GM21367 (cell line): Measurements from ENCODE around the gene SCN4A.
"Not testable (repeated sequence)": the region's sequence is repeated elsewhere in the genome, so short reads cannot be mapped to it uniquely, and the experiment has no call there.

Experiments used
- ATAC-seq: cut with Tn5 transposase; IDR thresholded peaks from one replicate; pipeline ENCODE4 v1.9.1; 2021; ENCODE audit not compliant: unreplicated experiment

The SCN4A gene

DNA sequence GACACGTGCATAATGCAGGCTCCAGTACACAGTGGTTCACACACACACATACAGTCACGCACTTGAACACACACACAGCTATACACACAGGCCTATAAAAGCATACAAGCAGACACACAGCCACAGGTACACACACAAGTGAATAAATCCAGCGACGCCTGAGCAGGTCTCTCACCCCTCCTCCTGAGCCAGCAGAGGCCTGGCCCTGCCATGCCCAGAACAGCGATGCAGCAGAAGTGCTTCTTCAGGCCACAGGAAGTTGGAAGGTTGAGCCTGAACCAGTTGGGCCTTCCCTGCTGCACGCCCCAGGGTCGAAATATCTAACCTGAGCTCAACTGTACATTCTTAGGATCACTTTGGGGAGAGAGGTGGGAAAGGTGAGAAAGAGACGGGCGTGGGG lies 33.3 kb downstream of the SCN4A start:
- ATAC-seq, result no peak

DNA sequence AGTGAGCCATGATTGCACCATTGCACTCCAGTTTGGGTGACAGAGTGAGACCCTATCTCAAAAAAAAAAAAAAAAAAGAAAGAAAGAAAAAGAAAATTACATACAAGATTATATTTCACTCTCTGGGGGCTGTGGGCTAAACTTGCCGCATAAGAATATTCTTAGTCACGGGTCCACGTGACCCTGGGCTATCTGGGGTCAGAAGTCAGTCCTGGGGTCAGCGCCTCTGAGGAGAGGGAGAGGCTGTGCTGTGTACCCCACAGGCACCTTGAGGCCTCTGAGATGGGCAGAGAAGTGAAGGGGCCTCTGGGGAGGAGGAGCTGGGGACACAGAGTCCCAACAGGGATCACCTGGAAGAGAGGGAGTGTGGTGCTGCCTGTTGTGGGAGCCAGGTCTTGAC lies 34.8 kb downstream of the SCN4A start:
- no peak for ATAC-seq

DNA sequence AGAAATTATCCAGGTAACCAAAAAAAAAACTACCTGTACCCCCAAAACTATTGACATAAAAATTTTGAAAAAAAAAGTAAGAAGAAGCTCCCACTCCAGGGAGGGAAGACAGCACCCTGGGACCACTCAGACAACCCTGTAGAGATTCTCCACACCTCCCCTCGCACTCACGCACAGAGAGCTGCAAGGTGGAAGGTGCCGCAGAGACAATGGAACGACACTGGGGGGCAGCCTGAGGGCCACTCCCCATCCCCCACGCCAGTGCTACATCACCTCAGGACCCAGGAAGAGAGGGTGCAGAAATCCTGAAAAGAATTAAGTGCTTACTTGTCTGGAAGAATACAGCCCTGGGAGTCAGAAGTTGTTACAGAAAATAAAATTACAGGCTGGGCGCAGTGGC lies 35.4 kb downstream of the SCN4A start:
- ATAC-seq, result no peak

DNA sequence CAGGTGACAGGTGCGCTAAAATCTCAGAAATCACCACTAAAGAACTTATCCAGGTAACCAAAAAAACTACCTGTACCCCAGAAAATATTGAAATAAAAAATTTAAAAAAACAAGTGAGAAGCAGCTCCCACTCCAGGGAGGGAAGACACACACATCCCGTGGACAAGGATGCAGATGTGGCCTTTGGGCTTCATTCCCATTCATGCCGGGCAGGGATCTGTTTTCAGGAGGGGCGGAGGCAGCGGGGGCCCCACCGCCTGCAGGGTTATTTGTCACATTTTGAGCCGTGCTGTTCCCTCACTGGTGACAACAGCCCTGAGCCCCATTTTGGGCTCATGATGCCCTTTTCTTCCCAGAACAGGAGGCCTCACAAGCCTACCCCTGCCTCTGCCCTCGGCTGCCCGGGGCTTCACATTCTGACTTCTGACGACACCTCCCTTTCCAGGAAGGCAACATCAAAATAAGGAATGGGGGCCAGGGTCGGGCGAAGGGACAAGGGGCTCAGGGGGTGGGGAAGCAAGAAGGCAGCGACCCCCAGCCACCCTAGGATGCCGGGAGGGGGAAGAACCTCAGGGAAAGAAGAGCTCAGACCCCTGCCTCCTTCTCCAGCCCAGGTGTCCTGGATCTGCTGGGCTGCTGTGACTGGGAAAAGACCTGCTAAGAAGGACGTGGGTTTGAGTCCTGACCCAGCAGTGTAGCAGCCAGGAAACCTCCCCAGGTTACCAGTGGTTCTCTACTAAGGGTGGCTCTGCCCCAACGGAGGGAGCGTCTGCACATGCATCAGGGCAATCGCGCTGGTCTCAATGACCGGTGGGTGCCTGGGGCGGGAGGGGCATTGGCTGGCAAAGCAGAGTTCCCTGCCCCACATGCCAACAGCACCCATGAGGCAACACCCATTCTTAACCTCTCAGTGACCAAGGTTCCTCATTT lies 38.3 kb downstream of the SCN4A start:
- no peak for ATAC-seq

DNA sequence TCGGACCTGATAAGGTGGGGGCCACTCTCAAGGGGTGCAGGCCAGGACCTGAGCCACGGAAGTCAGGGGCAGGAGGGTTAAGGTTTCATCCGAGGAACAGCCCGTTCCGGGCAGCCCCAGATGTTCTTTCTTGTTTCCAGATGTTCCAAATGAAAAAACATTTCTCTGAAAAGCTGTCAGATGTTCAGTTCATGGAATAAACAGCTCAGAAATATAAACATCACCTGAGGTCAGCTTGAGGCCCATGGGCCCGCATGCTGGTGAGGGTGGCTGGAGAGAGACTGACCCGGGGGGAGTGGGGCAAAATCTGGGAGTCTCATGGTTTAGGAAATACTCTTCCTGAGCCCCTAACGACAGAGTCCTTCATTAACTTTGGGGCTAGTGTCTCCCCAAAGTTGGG lies 39.1 kb downstream of the SCN4A start:
- ATAC-seq, result no peak

DNA sequence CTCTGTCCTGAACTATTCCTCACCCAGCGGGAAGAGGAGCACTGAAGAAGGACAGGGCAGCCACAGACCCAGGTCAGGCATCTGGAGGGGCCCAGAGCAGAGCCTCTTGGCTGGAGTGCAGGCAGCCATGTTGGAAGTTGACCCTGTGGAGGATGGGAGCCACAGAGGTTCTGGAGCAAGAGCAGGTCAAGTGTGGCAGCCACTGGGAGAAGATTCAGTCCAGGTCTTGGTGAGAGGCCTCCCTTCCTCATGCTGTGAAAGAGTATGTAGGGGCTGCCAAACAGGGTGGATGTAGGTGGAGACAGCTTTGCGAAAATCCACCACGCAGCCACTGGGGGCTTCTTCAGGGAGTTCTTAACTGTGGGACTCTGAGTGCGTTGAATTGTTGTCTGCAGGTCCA lies 40.0 kb downstream of the SCN4A start:
- ATAC-seq, result peak; percentile 4

DNA sequence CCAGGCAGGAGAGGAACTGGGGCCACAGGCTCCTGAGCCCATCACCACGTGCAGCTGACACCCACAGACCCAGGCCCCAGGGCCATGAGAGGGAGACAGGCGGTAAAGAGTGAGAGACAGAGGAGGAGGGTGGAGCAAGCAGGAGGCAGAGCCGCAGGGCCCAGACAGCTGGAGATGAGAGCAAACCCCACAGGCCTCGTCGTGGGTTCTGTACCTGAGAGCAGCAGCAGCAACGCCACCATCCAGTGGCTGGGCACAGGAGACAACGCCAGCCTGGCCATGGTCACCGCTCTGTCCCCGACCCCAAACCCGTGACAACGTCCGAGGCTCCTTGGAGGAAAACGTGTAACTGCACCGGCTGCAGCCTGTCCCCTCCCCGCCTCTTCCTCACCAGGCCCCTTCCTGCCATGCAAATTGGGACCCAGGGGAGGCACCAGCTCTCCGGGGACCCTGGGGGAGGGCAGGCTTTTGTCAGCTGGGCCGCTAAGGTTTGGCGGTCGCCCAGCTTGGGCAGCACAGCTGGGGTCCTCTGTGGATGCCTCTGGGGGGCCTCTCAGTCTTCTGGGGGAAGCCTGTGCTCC lies 40.6 kb downstream of the SCN4A start, which contains the start of gene CD79B:
Gene CD79B, minus strand, starts transcription at position 351 of the 581 bp plus-strand sequence. Its CDS starts 70 bp downstream, at position 281.
- peak; percentile 49 for ATAC-seq

DNA sequence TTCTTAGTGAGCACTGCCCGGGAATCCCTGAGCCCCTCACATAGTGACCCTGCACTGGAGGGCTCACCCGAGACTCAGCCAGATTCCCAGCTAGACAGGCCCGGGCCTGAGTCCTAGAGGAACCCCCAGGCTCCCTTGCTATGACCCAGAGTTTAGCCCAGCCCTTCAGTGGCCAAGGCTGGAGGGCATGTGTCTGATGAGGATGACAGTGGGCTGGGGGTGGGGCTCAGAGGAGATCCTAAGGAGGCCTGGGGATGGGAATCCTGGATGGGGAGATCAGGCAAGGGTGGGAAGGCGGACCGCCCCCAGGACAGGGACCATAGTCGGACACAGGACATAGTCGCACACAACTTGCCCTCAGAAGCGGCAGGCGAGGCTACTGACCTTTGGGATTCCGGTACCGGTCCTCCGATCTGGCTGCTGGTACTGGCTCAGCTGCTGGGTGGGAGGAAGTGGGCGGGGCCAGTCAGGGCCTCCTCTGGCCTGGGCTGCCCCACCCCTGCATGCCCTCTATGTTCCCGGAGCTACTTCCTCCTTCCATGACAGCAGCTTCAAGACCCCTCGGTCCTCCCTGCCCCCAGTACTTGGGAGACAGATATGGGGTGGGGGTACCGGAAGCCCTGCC lies 41.7 kb downstream of the SCN4A start:
- no peak for ATAC-seq

DNA sequence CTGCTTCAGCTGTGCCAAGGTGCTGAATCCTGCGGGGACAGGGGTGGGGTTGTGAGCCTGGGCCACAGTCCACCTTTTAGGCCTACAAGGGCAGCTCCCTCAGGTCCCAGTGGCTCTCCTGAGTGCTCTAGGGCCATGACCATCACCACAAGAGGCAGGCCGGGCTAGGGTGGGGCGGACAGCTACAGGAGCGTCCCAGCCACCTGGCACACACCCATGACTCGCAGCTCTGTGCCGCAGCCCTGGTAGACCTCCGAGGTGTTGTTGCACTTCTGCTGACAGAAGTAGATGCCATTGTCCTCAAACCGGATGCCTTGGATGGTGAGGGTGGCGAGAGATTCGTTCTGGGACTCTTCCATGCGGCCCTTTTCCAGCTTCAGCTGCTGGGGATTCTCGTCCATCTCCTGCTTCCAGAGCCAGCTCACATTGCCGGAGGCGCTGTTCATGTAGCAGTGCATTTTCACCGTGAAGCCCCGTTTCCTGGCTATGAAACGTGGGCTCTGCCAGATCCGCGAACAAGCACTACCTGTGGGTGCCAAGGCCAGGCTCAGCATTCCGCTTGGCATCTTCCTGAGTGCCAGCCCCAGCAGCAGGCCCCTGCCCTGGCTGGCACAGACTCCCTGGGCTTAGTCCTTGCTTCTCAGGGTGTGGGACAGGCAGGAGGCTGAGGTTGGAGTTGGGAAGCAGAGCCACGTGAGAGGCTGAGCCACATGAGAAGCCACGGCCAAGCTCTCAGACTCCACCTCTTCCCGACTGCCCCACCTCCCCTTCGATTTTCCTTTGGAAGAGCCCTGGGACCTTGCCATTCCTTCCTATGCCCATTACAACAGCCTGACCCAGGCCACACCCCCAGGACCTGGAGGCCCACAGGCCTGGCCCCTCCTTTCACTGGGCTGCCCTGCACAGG lies 42.6 kb downstream of the SCN4A start:
- ATAC-seq, result no peak

DNA sequence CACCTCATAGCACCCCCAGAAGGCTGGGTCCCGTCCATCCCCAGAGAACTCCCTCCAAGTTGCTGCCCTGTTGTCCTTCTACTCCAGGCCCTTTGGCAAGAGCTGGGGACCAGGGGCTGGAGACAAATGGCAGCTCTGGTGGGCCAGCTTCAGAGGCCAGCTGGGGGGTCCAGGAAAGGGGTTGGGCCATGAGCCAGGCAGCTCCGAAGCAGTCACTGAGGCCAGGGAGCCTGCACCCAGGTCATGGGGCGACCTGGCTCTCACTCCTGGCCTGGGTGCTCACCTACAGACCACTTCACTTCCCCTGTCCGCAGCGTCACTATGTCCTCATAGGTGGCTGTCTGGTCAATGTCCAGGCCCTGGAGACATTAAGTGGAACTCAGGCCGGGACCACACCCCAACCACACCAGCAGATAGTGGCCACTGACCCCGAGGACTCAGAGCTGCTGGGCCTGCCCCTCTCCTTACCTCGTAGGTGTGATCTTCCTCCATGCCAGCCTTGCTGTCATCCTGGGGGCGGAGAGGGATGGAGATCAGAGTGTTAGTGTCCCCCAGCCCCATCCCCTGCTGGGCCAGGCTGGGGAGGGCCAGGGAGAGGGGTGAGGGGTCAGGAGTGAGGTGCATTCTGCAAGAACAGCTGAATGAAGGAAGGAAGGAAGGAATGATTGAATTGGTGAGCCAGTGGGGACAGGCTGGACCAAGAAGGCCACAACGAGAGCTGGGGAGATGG lies 43.6 kb downstream of the SCN4A start:
- no peak for ATAC-seq

DNA sequence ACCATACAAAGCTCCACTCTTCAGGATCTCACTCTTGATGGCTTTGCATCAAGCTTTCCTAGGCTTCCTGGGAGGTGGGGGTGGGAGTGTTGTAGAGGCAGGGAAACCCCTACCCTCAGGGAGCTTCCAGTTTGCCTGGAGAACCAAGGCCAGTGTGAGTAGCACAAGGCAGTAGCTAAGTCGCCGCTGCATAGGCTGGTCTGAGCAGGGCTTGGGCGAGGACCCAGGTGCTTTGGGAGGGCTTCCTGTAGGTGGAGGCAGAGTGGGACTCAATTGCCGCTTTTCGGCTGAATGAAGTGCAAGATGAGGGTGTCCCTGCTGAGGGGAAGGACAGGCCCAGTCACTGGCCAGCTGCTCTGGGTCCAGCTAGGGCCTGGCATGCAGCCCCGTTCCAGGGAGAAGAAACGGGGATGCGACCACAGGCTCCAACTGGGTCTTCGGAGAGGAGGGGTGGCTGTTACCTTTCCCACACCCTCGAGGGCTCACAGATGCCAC lies 44.5 kb downstream of the SCN4A start:
- ATAC-seq, result no peak

DNA sequence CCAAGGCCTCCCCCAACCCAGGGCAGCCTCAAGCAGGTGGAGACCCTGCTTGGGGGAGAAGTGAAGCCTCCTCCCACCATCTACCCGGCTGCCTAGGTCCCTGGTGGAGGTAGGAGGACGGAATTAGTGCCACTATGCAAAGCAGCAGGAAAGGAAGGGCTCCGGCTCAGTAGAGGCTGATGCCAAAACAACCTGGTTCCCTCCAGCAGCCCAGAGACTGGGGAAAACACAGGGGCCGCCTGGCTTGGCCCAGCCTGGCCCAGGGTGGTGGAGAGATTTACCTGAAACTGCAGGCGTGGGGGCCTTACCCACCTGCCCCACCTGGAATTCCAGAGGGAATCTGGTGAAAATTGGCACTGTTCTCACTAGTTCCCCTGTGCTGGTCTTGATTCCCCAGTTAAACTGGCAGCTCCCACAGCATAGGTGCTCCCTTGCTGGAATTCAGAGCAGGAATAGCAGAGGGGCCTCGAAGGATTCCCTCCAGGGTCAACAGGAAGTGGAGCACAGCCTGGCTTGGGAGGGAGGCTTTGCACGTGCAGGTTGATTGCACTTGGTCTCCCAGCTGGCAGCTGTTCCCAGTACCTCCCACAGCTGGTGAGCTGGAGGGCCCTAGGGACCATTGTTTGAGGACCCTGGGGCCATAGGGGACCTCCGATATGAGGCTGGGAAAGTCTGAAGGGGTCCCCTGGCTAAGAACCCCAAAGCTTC lies 45.1 kb downstream of the SCN4A start:
- ATAC-seq, result no peak

DNA sequence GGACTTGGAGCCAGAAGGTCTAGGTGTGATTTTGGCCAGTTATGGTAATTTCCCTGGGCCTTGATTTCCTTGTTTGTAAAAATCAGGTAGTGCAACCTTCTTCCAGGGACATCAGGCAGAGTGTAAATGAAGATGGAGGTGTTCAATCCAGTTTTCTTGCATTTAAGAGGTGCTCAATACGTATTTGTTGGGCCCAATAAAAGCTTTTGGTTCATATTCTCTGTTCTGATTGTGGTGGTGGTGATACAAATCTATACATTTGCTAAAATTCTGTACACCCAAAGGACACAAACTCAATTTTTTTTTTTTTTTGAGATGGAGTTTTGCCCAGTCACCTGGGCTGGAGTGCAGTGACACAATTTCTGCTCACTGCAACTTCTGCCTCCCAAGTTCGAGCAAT lies 46.6 kb downstream of the SCN4A start:
- ATAC-seq, result no peak

DNA sequence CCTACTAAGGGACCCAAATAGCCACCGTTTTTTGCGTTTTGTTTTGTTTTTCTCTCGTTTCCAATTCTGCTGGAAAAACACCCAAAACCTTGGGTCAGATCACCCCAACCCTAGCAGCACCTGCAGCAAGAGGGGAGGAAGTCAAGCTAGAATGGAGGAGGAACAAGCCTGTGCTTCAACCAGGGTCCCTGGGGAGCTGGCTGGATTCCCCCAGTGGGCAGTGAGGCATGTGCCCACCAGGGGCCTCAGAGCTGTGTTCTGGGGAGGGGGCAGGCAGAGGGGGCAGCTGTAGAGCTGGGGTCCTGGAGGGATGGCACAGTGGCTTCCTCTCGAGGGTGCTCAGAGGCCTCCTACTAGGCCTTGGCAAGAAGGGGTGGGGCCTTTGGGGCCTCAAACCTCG lies 47.1 kb downstream of the SCN4A start:
- no peak for ATAC-seq

DNA sequence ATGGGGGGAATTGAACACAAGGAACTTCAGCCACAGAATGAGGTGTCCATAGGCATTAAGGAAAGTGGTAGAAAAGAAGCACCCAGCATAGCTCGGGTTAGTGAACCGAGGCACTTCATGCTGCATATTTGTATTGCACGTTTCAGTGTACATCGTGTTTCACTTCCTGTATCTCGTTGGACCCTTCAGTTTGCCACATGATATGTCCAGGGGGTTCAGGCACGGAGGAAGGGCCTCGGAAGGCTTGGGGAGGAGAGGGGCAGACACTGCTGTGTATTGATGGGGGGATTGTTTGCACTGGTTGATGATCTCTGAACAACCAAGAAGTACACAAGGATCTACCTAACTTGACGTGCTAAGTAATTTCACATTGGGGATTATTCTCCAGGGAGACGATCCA lies 50.3 kb downstream of the SCN4A start:
- ATAC-seq, result peak; percentile 47

DNA sequence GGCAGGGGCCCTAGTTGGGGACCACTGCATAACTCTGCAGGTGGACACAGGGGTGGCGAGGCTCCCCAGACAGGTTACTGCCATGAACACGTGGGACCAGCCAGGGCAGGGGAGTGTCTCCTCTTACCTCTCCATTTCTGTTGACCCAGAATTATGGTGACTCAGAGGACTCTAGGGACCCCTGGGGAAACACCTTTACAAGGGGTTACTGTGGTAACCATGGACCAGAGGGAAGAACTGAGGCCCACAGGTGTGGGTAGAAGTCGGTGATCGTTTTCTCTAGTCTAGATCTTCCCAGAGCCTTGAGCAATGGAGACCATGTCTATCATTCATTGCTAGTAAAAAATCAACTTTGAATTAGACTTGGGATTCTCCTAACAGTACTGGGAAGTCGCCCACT lies 51.9 kb downstream of the SCN4A start:
- ATAC-seq, result not testable (repeated sequence)

DNA sequence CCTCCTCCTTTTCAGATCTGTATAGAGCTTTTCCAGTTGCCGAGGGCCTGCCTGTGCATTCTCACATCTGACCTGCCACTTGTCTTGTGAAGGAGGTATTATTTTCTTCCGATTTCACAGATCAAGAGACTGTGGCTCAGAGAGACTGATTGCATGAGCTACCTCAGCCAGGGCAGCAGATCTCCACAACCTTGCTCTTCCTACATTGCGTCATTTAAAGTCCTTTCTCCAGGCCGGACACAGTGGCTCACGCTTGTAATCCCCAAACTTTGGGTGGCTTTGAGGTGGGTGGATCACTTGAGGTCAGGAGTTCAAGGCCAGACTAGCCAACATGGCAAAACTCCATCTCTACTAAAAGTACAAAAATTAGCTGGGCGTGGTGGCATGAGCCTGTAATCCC lies 52.7 kb downstream of the SCN4A start:
- ATAC-seq, result not testable (repeated sequence)

DNA sequence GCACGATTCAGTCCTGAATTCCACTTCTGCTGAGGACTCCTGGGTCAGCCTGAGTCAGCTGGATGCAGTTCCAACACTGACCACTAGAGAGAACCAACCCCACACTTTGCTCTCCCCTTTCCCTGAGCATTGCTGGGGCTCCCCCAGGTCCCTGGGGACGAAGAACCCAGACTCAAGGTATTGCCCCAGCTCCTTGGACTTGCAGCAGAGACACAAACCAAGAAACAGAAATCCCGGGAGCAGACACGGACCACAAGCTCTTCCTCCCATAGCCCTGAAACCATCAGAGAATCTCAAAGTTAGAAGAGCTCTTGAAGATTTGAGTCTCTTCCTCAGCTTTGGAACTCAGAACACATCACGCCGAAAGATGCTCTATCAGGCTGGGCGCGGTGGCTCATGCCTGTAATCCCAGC lies 53.4 kb downstream of the SCN4A start:
- no peak for ATAC-seq

DNA sequence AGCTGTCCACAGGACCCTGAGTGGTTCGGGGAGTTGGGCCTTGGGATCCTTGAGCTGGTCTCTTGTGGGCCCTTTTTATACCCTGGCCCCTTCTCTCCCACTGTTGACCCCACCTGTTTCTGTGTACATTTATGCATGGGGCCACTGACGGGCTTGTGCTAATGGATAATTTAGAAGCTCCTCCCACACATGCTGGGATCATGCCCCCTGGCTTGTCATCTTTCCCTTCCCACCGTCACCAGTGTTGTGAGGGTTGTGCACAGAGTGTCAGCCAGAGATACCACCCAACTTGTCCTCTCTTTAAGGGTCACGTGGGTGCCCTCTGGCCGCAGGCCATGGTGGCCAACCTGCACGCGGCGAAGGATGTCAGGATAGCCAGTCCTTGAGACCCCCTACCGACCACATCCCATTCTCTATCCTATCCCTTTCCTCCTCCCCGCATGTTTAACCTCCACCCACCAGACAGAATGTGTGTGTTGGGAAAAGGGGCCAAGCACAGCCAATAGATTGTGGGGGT lies 53.9 kb downstream of the SCN4A start, which contains the start of gene GH1:
Gene GH1, minus strand, starts transcription at position 51 of the 517 bp plus-strand sequence. CDS start 63 bp downstream, outside the sequence.
- ATAC-seq, result not testable (repeated sequence)
